Large intestine (tissue), 12 donors: ENCODE results near the gene ESPNL. TPM values are rescaled to one million over a fixed set of nuclear protein-coding genes. Genes with fewer than 3 reads are reported as not detected.
"Not testable (repeated sequence)": the region's sequence is repeated elsewhere in the genome, so short reads cannot be mapped to it uniquely, and the experiment has no call there.

Experiments
- DNase-seq, 2 donors: peaks; one replicate each; pipeline versions ENCODE4 v3.0.0 to v3.0.0-alpha.2; 2013
- H3K27ac ChIP-seq: one replicate; pipeline ENCODE4 v1.5.1; 2013; ENCODE audit warnings: low read length
- H3K27me3 ChIP-seq: 2 replicates; pipeline ENCODE4 v1.6.1; 2013; ENCODE audit warnings: low read length; ENCODE audit not compliant: control insufficient read depth, insufficient read depth
- H3K36me3 ChIP-seq: 2 replicates; pipeline ENCODE4 v1.6.1; 2013; ENCODE audit warnings: low read length; ENCODE audit not compliant: control insufficient read depth, insufficient read depth
- H3K4me1 ChIP-seq: one replicate; pipeline ENCODE4 v1.6.1; 2013; ENCODE audit warnings: low read length; ENCODE audit not compliant: control insufficient read depth, insufficient read depth
- H3K4me3 ChIP-seq: one replicate; pipeline ENCODE4 v1.5.1; 2013; ENCODE audit warnings: low read length
- H3K9me3 ChIP-seq: one replicate; pipeline ENCODE4 v1.6.1; 2013; ENCODE audit warnings: mild to moderate bottlenecking, low read depth, low read length, moderate library complexity; ENCODE audit not compliant: control insufficient read depth
- WGBS: methylation state at CpG from one replicate; pipeline ENCODE4 v1.1.5; 2013; ENCODE audit warnings: low lambda C conversion rate; ENCODE audit not compliant: insufficient coverage; 5-methylcytosine and 5-hydroxymethylcytosine counted together
- long read RNA-seq, 11 donors: transcript quantifications; one replicate each; lab custom pipeline, GENCODE V29; 2026
- polyA plus RNA-seq: library from polyadenylated mRNA; unstranded; fragments of 120-200 nt; gene quantifications from one replicate; pipeline ENCODE4 v1.2.1, GENCODE V29; 2013

The ESPNL gene
- polyA plus RNA-seq = 1.5 TPM
- long read RNA-seq, donor 1, partial matches to known transcripts = 0 of 1 reads
- long read RNA-seq, donor 1, other reads (novel, unspliced or antisense) = 0 of 1 reads
- long read RNA-seq, donor 2 = 0 reads
- long read RNA-seq, donor 3 = 0 reads
- long read RNA-seq, donor 4 = 0 reads
- long read RNA-seq, donor 5 = 0 reads
- long read RNA-seq, donor 6 = 0 reads
- long read RNA-seq, donor 7 = 0 reads
- long read RNA-seq, donor 8 = 0 reads
- long read RNA-seq, donor 9 = 0 reads
- long read RNA-seq, donor 10 = 0 reads
- long read RNA-seq, donor 11 = 0 reads

- Histone ChIP-seq H3K9me3 (peaks cover 3% of the 10 kb centered on the region), H3K4me1 (peaks cover 8% of the 10 kb centered on the region), H3K36me3 (peaks cover 2% of the 10 kb centered on the region), H3K4me3 (no peak within 1 kb of the TSS), H3K27me3 (no peaks in the 10 kb centered on the region), H3K27ac (no peak within 1 kb of the TSS)
- WGBS = no CpG with 5 or more reads among the region's 38 CpGs
- DNase-seq = no peak
Measured at GRCh38 chr2:238100049-238100820, at the start of gene ESPNL. Gene ESPNL (plus strand): TSS chr2:238100340. CDS start chr2:238100420, 80 bp downstream.

GRCh38 chr2:238053191-238053776, 46.9 kb upstream of the ESPNL start:
- Histone ChIP-seq H3K36me3 (no peaks in the 10 kb centered on the region), H3K4me3 (no peak overlapping the region), H3K27ac (no peak overlapping the region), H3K4me1 (no peaks in the 10 kb centered on the region), H3K9me3 (peaks cover 2% of the 10 kb centered on the region), H3K27me3 (no peaks in the 10 kb centered on the region)
- no CpG with 5 or more reads among the region's 2 CpGs for WGBS
- no peak for DNase-seq

GRCh38 chr2:238055841-238056240, 44.3 kb upstream of the ESPNL start:
- no peak overlapping the region for H3K4me3 ChIP-seq
- H3K4me1 ChIP-seq = peaks cover 3% of the 10 kb centered on the region
- H3K27me3 ChIP-seq = no peaks in the 10 kb centered on the region
- 73% methylated on average over 1 of the region's 3 CpGs for WGBS
- no peaks in the 10 kb centered on the region for H3K36me3 ChIP-seq
- H3K9me3 ChIP-seq = no peaks in the 10 kb centered on the region
- DNase-seq = no peak
- no peak overlapping the region for H3K27ac ChIP-seq

- not testable (repeated sequence) for DNase-seq, H3K4me3 ChIP-seq, H3K36me3 ChIP-seq, H3K4me1 ChIP-seq, H3K9me3 ChIP-seq, H3K27ac ChIP-seq, H3K27me3 ChIP-seq
- no CpG with 5 or more reads among the region's 44 CpGs for WGBS
Measured at GRCh38 chr2:238057696-238058575, 42.2 kb upstream of the ESPNL start.

- no peaks in the 10 kb centered on the region for H3K36me3 ChIP-seq
- H3K9me3 ChIP-seq = no peaks in the 10 kb centered on the region
- H3K4me3 ChIP-seq = no peak overlapping the region
- peaks cover 25% of the 10 kb centered on the region for H3K4me1 ChIP-seq
- 100% methylated on average over 2 of the region's 3 CpGs for WGBS
- H3K27ac ChIP-seq = no peak overlapping the region
- no peaks in the 10 kb centered on the region for H3K27me3 ChIP-seq
- DNase-seq = no peak
Measured at GRCh38 chr2:238059505-238059904, 40.6 kb upstream of the ESPNL start.

- H3K27ac ChIP-seq = peak overlapping the region; percentile 79
- no peaks in the 10 kb centered on the region for H3K9me3 ChIP-seq
- no peak for DNase-seq
- H3K4me3 ChIP-seq = peak overlapping the region; percentile 72
- WGBS = 0% methylated on average over 3 of the region's 18 CpGs
- peaks cover 31% of the 10 kb centered on the region for H3K4me1 ChIP-seq
- H3K36me3 ChIP-seq = no peaks in the 10 kb centered on the region
- H3K27me3 ChIP-seq = no peaks in the 10 kb centered on the region
Measured at GRCh38 chr2:238060096-238060541, 40.0 kb upstream of the ESPNL start.

GRCh38 chr2:238060542-238061314, 39.4 kb upstream of the ESPNL start, which contains the start of gene SCLY:
Gene SCLY (plus strand): TSS chr2:238061001. CDS start chr2:238061055, 54 bp downstream.
- Histone ChIP-seq H3K27ac (peak within 1 kb of the TSS; percentile 84), H3K27me3 (no peaks in the 10 kb centered on the region), H3K36me3 (no peaks in the 10 kb centered on the region), H3K4me3 (peak within 1 kb of the TSS; percentile 82), H3K4me1 (peaks cover 33% of the 10 kb centered on the region), H3K9me3 (no peaks in the 10 kb centered on the region)
- DNase-seq = peak; percentile 99 to 100
- no CpG with 5 or more reads among the region's 98 CpGs for WGBS

GRCh38 chr2:238061315-238062202, 38.6 kb upstream of the ESPNL start:
- DNase-seq = peak; percentile 19 to 66
- Histone ChIP-seq H3K27ac (peak overlapping the region; percentile 84), H3K36me3 (peaks cover 7% of the 10 kb centered on the region), H3K4me3 (peak overlapping the region; percentile 82), H3K27me3 (no peaks in the 10 kb centered on the region), H3K4me1 (peaks cover 33% of the 10 kb centered on the region), H3K9me3 (no peaks in the 10 kb centered on the region)
- 83% methylated on average over 1 of the region's 29 CpGs for WGBS
